ENCODE measurements around the gene CBLB.
"Not testable (repeated sequence)": the region's sequence is repeated elsewhere in the genome, so short reads cannot be mapped to it uniquely, and the experiment has no call there.

Gene CBLB

DNA sequence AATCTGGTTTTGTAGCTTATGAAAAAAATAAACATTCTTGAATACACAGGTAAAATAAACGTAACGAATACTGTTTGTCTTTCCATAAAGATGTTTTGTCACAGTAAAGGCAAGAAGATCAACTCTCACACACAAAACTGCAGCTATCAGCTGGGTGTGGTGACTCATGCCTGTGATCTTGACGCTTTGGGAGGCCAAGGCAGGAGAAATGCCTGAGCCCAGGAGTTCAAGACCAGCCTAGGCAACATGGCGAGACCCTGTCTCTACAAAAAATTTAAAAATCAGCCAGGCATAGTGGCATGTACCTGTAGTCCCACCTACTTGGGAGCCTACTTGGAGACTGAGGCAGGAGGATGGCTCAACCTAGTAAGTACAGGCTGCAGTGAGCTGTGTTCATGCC lies 39.6 kb downstream of the CBLB start:
- Mint-ChIP-seq H3K27ac (peak overlapping the region; percentile 81), H3K4me3 (peak overlapping the region; percentile 69), H3K27me3 (ENCODE audit: low read depth) (no peaks in the 10 kb centered on the region), H3K4me1 (ENCODE audit: low read depth) (peaks cover 64% of the 10 kb centered on the region), H3K9me3 (no peaks in the 10 kb centered on the region), H3K36me3 (ENCODE audit: low read depth) (peaks cover 37% of the 10 kb centered on the region)

DNA sequence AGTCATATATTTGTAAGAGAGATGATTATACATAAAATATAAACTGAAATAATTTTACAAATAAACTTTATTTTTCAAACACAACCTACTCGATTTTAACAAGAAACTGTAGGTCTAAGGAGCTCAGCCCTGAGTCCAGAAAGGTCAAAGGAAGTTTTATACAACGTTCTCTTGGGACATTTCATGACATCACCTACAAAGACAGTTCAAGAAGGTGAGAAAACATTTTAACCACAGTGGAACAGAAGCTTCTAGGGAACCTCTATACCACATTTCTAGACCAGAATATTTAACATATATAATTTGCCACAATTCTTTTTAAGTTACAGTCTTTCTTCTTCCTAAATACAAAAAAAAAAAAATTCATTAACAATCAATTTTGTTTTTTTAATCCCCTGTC lies 40.1 kb downstream of the CBLB start:
- Mint-ChIP-seq H3K36me3 (ENCODE audit: low read depth) (peaks cover 41% of the 10 kb centered on the region), H3K4me1 (ENCODE audit: low read depth) (peaks cover 67% of the 10 kb centered on the region), H3K27ac (peak overlapping the region; percentile 81), H3K27me3 (ENCODE audit: low read depth) (no peaks in the 10 kb centered on the region), H3K9me3 (no peaks in the 10 kb centered on the region), H3K4me3 (peak overlapping the region; percentile 69)

- H3K9me3 Mint-ChIP-seq = no peaks in the 10 kb centered on the region
- no peaks in the 10 kb centered on the region for H3K27me3 Mint-ChIP-seq (ENCODE audit: low read depth)
- H3K4me1 Mint-ChIP-seq (ENCODE audit: low read depth) = peaks cover 72% of the 10 kb centered on the region
- peak overlapping the region; percentile 35 for H3K4me3 Mint-ChIP-seq
- peaks cover 47% of the 10 kb centered on the region for H3K36me3 Mint-ChIP-seq (ENCODE audit: low read depth)
- H3K27ac Mint-ChIP-seq = peak overlapping the region; percentile 99
Observed at GRCh38 chr3:105827959-105828358, 40.9 kb downstream of the CBLB start.

- Mint-ChIP-seq H3K4me1 (ENCODE audit: low read depth) (peaks cover 73% of the 10 kb centered on the region), H3K4me3 (peak overlapping the region; percentile 78), H3K27ac (peak overlapping the region; percentile 99), H3K27me3 (ENCODE audit: low read depth) (no peaks in the 10 kb centered on the region), H3K9me3 (no peaks in the 10 kb centered on the region), H3K36me3 (ENCODE audit: low read depth) (peaks cover 49% of the 10 kb centered on the region)
Observed at GRCh38 chr3:105826778-105827634, 41.8 kb downstream of the CBLB start.

DNA sequence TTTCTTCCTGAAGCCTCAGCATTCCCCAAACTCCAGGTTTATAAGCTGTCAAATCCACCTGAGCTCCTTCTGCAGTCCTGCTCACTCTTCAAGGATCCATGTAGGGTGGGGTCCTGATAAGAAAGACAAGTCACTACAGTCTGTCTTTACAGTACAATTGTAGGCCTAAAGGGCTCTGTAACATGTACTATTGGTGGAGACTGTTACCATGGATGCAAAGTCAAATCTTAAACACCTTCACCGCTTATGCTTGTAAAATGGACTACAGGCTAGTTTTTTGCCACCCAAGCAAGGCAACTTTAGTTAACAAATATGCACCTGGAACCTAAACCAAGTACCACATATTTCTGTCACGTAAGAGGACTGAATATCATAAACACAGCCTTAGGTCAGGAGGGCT lies 44.7 kb downstream of the CBLB start:
- Mint-ChIP-seq H3K27me3 (ENCODE audit: low read depth) (no peaks in the 10 kb centered on the region), H3K4me3 (peak overlapping the region; percentile 1), H3K27ac (peak overlapping the region; percentile 82), H3K36me3 (ENCODE audit: low read depth) (peaks cover 56% of the 10 kb centered on the region), H3K9me3 (no peaks in the 10 kb centered on the region), H3K4me1 (ENCODE audit: low read depth) (peaks cover 57% of the 10 kb centered on the region)

GRCh38 chr3:105823149-105823867 lies 45.5 kb downstream of the CBLB start:
- peak overlapping the region; percentile 82 for H3K27ac Mint-ChIP-seq
- H3K4me1 Mint-ChIP-seq (ENCODE audit: low read depth) = peaks cover 52% of the 10 kb centered on the region
- peak overlapping the region; percentile 14 for H3K4me3 Mint-ChIP-seq
- peaks cover 59% of the 10 kb centered on the region for H3K36me3 Mint-ChIP-seq (ENCODE audit: low read depth)
- no peaks in the 10 kb centered on the region for H3K9me3 Mint-ChIP-seq
- no peaks in the 10 kb centered on the region for H3K27me3 Mint-ChIP-seq (ENCODE audit: low read depth)

DNA sequence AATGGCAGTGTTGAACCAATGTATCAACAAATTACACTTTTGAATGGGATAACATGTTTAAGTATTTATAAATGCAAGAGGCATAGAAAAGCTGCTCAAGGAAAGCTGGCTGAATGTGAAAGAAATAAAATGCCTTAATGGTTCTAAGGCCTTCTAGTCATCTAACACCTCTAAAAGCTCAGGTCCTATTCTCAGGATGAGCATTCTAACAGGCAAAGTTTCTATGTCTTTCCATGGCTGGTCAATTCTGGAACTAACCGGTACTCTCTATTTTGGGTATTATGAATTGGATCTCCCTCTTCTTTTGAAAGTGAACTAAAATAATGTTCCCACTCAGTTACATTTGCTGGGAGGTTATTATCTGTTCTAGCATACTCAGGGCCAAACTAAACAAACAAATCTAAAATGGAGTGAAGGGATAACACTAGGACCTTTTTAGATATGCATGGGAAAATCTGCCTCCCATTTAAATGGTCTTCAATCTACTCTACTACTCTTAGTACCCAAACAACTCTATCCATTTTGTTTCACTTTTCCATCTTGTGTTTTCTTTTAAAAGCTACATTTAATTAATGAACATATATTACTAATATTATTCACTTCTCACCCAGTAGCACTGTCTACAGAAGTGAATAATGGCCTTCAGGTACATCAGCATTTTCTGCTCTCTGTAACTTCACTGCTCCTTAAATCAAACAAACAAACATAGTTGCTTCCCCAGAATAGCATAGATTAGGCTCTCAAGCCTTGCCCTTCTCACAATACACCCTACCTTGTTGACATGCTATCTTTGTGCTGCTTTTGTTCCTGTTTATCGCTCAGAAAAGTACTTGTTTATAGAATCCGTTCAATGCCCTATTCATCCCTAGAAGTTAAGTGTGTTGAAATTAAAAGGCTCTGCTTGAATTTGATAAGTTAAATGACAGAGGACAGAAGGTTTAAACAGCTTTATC lies 46.4 kb downstream of the CBLB start:
- H3K36me3 Mint-ChIP-seq (ENCODE audit: low read depth) = peaks cover 59% of the 10 kb centered on the region
- H3K27ac Mint-ChIP-seq = peak overlapping the region; percentile 82
- H3K4me3 Mint-ChIP-seq = no peak overlapping the region
- H3K4me1 Mint-ChIP-seq (ENCODE audit: low read depth) = peaks cover 47% of the 10 kb centered on the region
- H3K9me3 Mint-ChIP-seq = no peaks in the 10 kb centered on the region
- no peaks in the 10 kb centered on the region for H3K27me3 Mint-ChIP-seq (ENCODE audit: low read depth)

GRCh38 chr3:105821433-105821832 lies 47.4 kb downstream of the CBLB start:
- peaks cover 46% of the 10 kb centered on the region for H3K4me1 Mint-ChIP-seq (ENCODE audit: low read depth)
- H3K27ac Mint-ChIP-seq = peak overlapping the region; percentile 1
- H3K36me3 Mint-ChIP-seq (ENCODE audit: low read depth) = peaks cover 59% of the 10 kb centered on the region
- no peaks in the 10 kb centered on the region for H3K9me3 Mint-ChIP-seq
- H3K27me3 Mint-ChIP-seq (ENCODE audit: low read depth) = no peaks in the 10 kb centered on the region
- no peak overlapping the region for H3K4me3 Mint-ChIP-seq

- no peak overlapping the region for H3K27ac Mint-ChIP-seq
- H3K9me3 Mint-ChIP-seq = peaks cover 8% of the 10 kb centered on the region
- H3K36me3 Mint-ChIP-seq (ENCODE audit: low read depth) = peaks cover 53% of the 10 kb centered on the region
- no peaks in the 10 kb centered on the region for H3K27me3 Mint-ChIP-seq (ENCODE audit: low read depth)
- no peak overlapping the region for H3K4me3 Mint-ChIP-seq
- peaks cover 26% of the 10 kb centered on the region for H3K4me1 Mint-ChIP-seq (ENCODE audit: low read depth)
Observed at GRCh38 chr3:105816833-105817232, 52.0 kb downstream of the CBLB start.

DNA sequence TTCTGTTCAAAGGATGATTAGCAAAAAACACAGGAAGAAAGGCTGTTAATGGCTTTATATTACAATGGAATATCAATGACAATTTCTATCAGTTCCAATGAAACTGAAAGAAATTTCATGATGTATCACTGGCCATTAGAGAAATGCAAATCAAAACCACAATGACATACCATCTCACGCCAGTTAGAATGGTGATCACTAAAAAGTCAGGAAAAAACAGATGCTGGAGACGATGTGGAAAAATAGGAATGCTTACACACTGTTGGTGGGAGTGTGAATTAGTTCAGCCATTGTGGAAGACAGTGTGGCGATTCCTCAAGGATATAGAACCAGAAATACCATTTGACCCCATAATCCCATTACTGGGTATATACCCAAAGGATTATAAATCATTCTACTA lies 53.5 kb downstream of the CBLB start:
- not testable (repeated sequence) for H3K9me3 Mint-ChIP-seq; H3K4me3 Mint-ChIP-seq; H3K27ac Mint-ChIP-seq; H3K27me3 Mint-ChIP-seq (ENCODE audit: low read depth)
- H3K4me1 Mint-ChIP-seq (ENCODE audit: low read depth) = peaks cover 29% of the 10 kb centered on the region
- H3K36me3 Mint-ChIP-seq (ENCODE audit: low read depth) = peaks cover 47% of the 10 kb centered on the region

DNA sequence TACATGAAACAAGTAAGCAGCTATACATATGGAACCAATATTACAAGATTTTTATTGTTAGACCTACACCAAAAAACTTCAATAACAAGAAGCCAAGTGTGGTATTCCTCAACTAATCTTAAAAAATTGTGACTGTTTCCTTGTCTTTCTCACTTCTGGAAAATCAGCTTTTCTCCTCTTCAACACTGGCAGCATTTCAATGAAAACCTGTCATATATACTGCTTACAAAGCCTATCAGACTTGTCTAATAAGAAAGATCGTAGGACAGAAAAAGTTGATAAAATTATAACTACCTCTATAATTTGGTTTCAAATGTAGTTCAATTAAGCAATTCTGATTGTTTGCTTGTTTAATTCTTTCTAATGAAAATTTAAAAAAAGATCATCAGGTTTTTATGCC lies 55.1 kb downstream of the CBLB start:
- Mint-ChIP-seq H3K4me1 (ENCODE audit: low read depth) (peaks cover 35% of the 10 kb centered on the region), H3K27me3 (ENCODE audit: low read depth) (no peaks in the 10 kb centered on the region), H3K9me3 (peaks cover 8% of the 10 kb centered on the region), H3K27ac (no peak overlapping the region), H3K4me3 (no peak overlapping the region), H3K36me3 (ENCODE audit: low read depth) (peaks cover 37% of the 10 kb centered on the region)

DNA sequence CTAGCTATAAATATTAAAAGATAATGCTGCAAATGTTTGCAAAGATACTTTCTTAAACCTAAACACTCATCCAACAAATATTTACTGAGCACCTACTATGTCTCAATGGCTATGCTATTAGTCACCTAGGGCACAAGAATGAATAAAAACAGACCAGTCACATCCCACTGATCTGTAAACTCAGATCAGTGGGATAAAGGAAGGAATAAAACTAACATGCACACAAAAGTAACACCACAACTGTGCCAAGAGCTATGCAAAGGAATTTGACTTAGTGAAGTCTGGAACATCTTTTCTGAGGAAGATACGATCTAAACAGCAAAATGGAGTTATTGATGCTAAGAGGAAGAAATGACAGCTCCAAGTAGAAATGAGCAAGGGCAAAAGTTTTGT lies 56.6 kb downstream of the CBLB start:
- Mint-ChIP-seq H3K4me1 (ENCODE audit: low read depth) (peaks cover 36% of the 10 kb centered on the region), H3K27ac (no peak overlapping the region), H3K27me3 (ENCODE audit: low read depth) (no peaks in the 10 kb centered on the region), H3K36me3 (ENCODE audit: low read depth) (peaks cover 38% of the 10 kb centered on the region), H3K9me3 (peaks cover 8% of the 10 kb centered on the region), H3K4me3 (no peak overlapping the region)

DNA sequence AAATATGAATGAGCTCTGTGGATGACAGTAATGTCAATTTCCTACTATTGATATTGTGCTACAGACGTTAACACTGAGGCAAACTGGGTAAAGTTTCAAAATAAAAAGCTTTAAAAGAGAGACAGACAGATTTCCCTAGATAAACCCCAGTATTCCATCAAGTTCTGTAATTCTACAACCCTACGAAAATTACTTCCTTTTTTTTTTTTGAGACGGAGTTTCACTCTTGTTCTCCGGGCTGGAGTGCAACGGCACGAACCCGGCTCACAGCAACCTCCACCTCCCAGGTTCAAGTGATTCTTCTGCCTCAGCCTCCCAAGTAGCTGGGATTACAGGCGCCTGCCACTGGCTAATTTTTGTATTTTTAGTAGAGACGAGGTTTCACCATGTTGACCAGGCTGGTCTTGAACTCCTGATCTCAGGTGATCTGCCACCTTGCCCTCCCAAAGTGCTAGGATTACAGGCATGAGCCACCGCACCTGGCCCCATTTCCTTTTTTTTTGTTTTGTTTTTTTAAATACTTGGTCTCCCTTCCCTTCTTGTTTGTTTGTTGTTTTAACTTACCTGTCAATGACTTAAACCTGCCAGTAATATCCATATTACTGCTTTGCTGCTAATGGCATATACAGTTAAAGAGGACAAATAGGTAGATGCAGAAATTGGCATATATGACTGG lies 57.2 kb downstream of the CBLB start:
- H3K36me3 Mint-ChIP-seq (ENCODE audit: low read depth) = peaks cover 37% of the 10 kb centered on the region
- peaks cover 36% of the 10 kb centered on the region for H3K4me1 Mint-ChIP-seq (ENCODE audit: low read depth)
- peaks cover 8% of the 10 kb centered on the region for H3K9me3 Mint-ChIP-seq
- H3K4me3 Mint-ChIP-seq = no peak overlapping the region
- no peak overlapping the region for H3K27ac Mint-ChIP-seq
- H3K27me3 Mint-ChIP-seq (ENCODE audit: low read depth) = no peaks in the 10 kb centered on the region

All from T-helper 1 cell treated with Interleukin-12 subunit alpha and Interleukin-12 subunit beta and Interleukin-4 antibody, amounts not matched to agents 30 μg/mL and 1 μg/mL, for 36 hours (primary cell).